Mammary epithelial cell (primary cell): Measurements from ENCODE around the gene UNC13A.

Experiments used
- EZH2 ChIP-seq: IDR thresholded peaks from 2 replicates; pipeline ENCODE4 v1.6.1; 2012; ENCODE audit warnings: low read length, inconsistent platforms, borderline replicate concordance
- TF ChIP-seq, protein P1 (sequence below), 2 donors: IDR thresholded peaks in 1 of 2; conservative IDR thresholded peaks in 1 of 2; 2 replicates each; pipeline ENCODE4 v1.5.1; 2011 to 2012; ENCODE audit warnings: inconsistent platforms in 2 of 2, low read length in 2 of 2, mild to moderate bottlenecking in 2 of 2, control low read depth in 1 of 2, low read depth in 1 of 2; ENCODE audit not compliant: insufficient read depth in 1 of 2; ENCODE audit errors: extremely low read depth in 1 of 2

DNA sequence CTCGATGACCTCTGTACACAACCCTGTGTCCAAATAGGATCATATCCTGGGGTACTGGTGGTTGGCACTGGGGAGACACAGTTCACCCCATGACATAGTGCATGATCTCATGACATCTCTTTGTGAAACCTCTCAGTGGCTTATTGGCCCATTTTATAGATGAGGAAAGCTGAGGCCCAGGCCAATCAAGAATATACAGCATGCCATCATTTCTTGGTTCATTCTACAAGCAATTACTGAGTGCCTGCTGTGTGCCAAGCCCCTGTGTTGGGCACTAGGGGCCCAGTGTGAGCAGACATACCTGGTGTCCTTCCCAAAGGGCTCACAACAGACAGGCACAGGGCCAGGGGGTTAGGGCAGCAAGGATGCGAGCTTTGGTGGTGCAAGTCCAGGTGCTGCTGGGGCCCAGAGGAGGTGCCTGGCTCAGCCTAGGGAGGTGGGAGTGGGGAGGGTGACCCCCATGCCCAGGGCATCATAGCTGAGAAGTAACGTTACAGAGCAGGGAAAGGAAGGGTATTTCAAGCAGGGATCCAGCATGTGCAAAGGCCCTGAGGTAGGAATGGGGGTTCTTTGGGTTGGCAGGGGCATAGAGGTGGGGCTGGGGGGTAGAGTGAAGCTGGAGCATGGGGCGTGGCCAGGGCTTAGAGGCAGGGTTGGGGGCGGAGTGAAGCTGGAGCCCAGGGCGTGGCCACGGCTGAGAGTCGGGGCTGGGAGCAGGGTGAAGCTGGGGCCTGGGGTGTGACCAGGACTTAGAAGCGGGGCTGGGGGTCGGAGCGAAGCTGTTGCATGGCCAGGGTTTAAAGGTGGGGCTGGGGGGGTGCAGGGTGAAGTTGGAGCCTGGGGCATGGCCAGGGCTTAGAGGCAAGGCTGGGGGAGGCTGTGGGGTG lies 112.0 kb downstream of the UNC13A start:
- TF ChIP-seq, protein P1, sequence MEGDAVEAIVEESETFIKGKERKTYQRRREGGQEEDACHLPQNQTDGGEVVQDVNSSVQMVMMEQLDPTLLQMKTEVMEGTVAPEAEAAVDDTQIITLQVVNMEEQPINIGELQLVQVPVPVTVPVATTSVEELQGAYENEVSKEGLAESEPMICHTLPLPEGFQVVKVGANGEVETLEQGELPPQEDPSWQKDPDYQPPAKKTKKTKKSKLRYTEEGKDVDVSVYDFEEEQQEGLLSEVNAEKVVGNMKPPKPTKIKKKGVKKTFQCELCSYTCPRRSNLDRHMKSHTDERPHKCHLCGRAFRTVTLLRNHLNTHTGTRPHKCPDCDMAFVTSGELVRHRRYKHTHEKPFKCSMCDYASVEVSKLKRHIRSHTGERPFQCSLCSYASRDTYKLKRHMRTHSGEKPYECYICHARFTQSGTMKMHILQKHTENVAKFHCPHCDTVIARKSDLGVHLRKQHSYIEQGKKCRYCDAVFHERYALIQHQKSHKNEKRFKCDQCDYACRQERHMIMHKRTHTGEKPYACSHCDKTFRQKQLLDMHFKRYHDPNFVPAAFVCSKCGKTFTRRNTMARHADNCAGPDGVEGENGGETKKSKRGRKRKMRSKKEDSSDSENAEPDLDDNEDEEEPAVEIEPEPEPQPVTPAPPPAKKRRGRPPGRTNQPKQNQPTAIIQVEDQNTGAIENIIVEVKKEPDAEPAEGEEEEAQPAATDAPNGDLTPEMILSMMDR (conservative IDR thresholded peaks at IDR 0.05 in 1 of 2, IDR thresholded peaks at IDR 0.05 in 1 of 2; ENCODE audit: extremely low read depth in 1 of 2, insufficient read depth in 1 of 2, low read depth in 1 of 2, low read length in 2 of 2): no peak
- no peak for TF ChIP-seq EZH2
